A549 (cell line): ENCODE data around the gene CD99. TPM values are rescaled to one million over a fixed set of nuclear protein-coding genes. Genes with fewer than 3 reads are reported as not detected.
"Not testable (repeated sequence)": the region's sequence is repeated elsewhere in the genome, so short reads cannot be mapped to it uniquely, and the experiment has no call there.

ENCODE experiments used
- ATAC-seq, 2 experiments: fragments of 200-7000 bp in 1 of 2; fragments of >200 bp in 1 of 2; cut with Nextera tagmentation in 1 of 2; cut with Tn5 transposase in 1 of 2; 3 replicates each; pipeline versions ENCODE4 v1.8.0 to v1.9.1; 2018 to 2020; ENCODE audit warnings: mild to moderate bottlenecking in 1 of 2, moderate library complexity in 1 of 2
- CTCF ChIA-PET: fragments of 300-600 bp; sonication (Branson Sonifier 250); formaldehyde crosslinking; extraction: SDS; loops from one replicate; lab custom pipeline; 2021; ENCODE audit warnings: antibody characterized with exemption, inconsistent platforms; lab: Yijun Ruan, JAX
- POLR2A ChIA-PET: fragments of 350-600 bp; formaldehyde crosslinking; extraction: SDS; loops from one replicate; lab custom pipeline; 2021; ENCODE audit warnings: antibody characterized with exemption, inconsistent platforms; lab: Yijun Ruan, JAX
- DNase-seq, 2 experiments: peaks; one replicate each; pipeline versions ENCODE4 v3.0.0 to v3.0.0-alpha.2; 2011 to 2016; ENCODE audit warnings: low read depth in 1 of 2, low spot score in 1 of 2
- FAIRE-seq: peaks from 2 replicates; lab custom pipeline; 2011; peaks lifted over from hg19 to GRCh38; lab: Jason Lieb, UNC
- H3K27ac ChIP-seq, 2 experiments: fragments of >200 bp; sonication (Bioruptor Twin); formaldehyde crosslinking; 3 replicates each; pipeline ENCODE4 v1.5.1; 2016 to 2017
- H3K4me1 ChIP-seq: fragments of >200 bp; sonication (Bioruptor Twin); formaldehyde crosslinking; 3 replicates; pipeline ENCODE4 v1.6.1; 2016
- H3K4me2 ChIP-seq: fragments of >200 bp; sonication (Bioruptor Twin); formaldehyde crosslinking; 3 replicates; pipeline ENCODE4 v1.6.1; 2016
- H3K4me3 ChIP-seq: fragments of >200 bp; sonication (Bioruptor Twin); formaldehyde crosslinking; 3 replicates; pipeline ENCODE4 v1.5.1; 2016
- H3K9me3 ChIP-seq: fragments of >200 bp; sonication (Bioruptor Twin); formaldehyde crosslinking; 3 replicates; pipeline ENCODE4 v1.6.1; 2016
- ATOH8 ChIP-seq: fragments of 250-450 bp; sonication (Bioruptor Pico); IDR thresholded peaks from 2 replicates; pipeline ENCODE4 v1.5.0; 2020; ENCODE audit warnings: low read depth, mild to moderate bottlenecking, moderate library complexity
- CBX8 ChIP-seq: fragments of 200-600 bp; sonication (generic); IDR thresholded peaks from 2 replicates; pipeline ENCODE4 v1.6.1; 2016
- E2F6 ChIP-seq: IDR thresholded peaks from 2 replicates; pipeline ENCODE4 v1.6.1; 2012; ENCODE audit warnings: low read depth, borderline replicate concordance
- EHF ChIP-seq: fragments of 250-450 bp; sonication (Bioruptor Pico); IDR thresholded peaks from 2 replicates; pipeline ENCODE4 v1.5.0; 2020; ENCODE audit warnings: mild to moderate bottlenecking
- EP300 ChIP-seq, 2 experiments: fragments of >200 bp; sonication (Bioruptor Twin); formaldehyde crosslinking; IDR thresholded peaks; 2 replicates in 1 of 2; 3 replicates in 1 of 2; pipeline ENCODE4 v1.6.1; 2016 to 2017
- ESRRA ChIP-seq: fragments of 150-350 bp; IDR thresholded peaks from 2 replicates; pipeline ENCODE4 v1.6.1; 2014; ENCODE audit warnings: mild to moderate bottlenecking, low read length, borderline replicate concordance
- GATA3 ChIP-seq: IDR thresholded peaks from 2 replicates; pipeline ENCODE4 v1.6.1; 2012; ENCODE audit warnings: borderline replicate concordance
- KDM5A ChIP-seq: fragments of 200-600 bp; sonication (generic); IDR thresholded peaks from 2 replicates; pipeline ENCODE4 v1.6.1; 2016; ENCODE audit warnings: antibody characterized with exemption, mild to moderate bottlenecking
- MAX ChIP-seq: IDR thresholded peaks from 2 replicates; pipeline ENCODE4 v1.6.1; 2012
- MAZ ChIP-seq: fragments of 150-350 bp; IDR thresholded peaks from 2 replicates; pipeline ENCODE4 v1.6.1; 2014; ENCODE audit warnings: antibody characterized with exemption, low read depth, low read length, borderline replicate concordance
- POLR2A ChIP-seq: IDR thresholded peaks from 2 replicates; pipeline ENCODE4 v1.6.1; 2012; ENCODE audit warnings: mild to moderate bottlenecking, low read length
- POLR2AphosphoS2 ChIP-seq: conservative IDR thresholded peaks from 2 replicates; pipeline ENCODE4 v1.6.1; 2012; ENCODE audit warnings: low read length, improper control_type of control experiment, inconsistent platforms
- RCOR1 ChIP-seq: fragments of 150-350 bp; IDR thresholded peaks from 2 replicates; pipeline ENCODE4 v1.6.1; 2014; ENCODE audit warnings: antibody characterized with exemption, low read length, low read depth
- REST ChIP-seq: fragments of 200-600 bp; sonication (generic); IDR thresholded peaks from 2 replicates; pipeline ENCODE4 v1.6.1; 2016; ENCODE audit warnings: antibody characterized with exemption, mild to moderate bottlenecking, moderate library complexity
- TP53 ChIP-seq: fragments of 250-450 bp; sonication (Bioruptor Pico); IDR thresholded peaks from 2 replicates; pipeline ENCODE4 v1.5.0; 2021; ENCODE audit warnings: mild to moderate bottlenecking, moderate library complexity
- USF2 ChIP-seq: fragments of 450-650 bp; IDR thresholded peaks from 2 replicates; pipeline ENCODE4 v1.6.1; 2014; ENCODE audit warnings: antibody characterized with exemption
- WGBS: methylation state at CpG from one replicate; pipeline ENCODE4 v1.1.6; 2017; ENCODE audit errors: missing lambda C conversion rate; 5-methylcytosine and 5-hydroxymethylcytosine counted together
- polyA plus RNA-seq, 4 experiments: library from polyadenylated mRNA; depleted of rRNA in 3 of 4; stranded (reverse); fragments of >200 nt; fragmentation: RNase III in 1 of 4; extraction: RNeasy Plus Mini Kit Qiagen cat#74134 plus additional on column Dnase treatment in 1 of 4; gene quantifications; 2 replicates in 3 of 4; 3 replicates in 1 of 4; pipeline ENCODE4 v1.2.3, GENCODE V29; 2011 to 2017

CD99 gene
- polyA plus RNA-seq, 2 of the 4 experiments (the other 2 are of a cell fraction) = 136 to 172 TPM

- peak in 1 of 2 experiments; percentile 29; a peak in 1 of 6 replicates for ATAC-seq
- no peak for DNase-seq
- no peak for FAIRE-seq
- Histone ChIP-seq H3K27ac (no peak overlapping the region), H3K4me2 (no peak overlapping the region), H3K9me3 (no peaks in the 10 kb centered on the region), H3K4me3 (no peak overlapping the region), H3K4me1 (peaks cover 14% of the 10 kb centered on the region)
- WGBS = 91% methylated on average over 6 of the region's 6 CpGs
- ChIA-PET CTCF (no interaction called here), POLR2A (no interaction called here)
- TF ChIP-seq CBX8 (no peak), ATOH8 (no peak), POLR2AphosphoS2 (no peak), GATA3 (no peak), EP300 (IDR thresholded peaks at IDR 0.05) (no peak), POLR2A (no peak), USF2 (no peak), MAZ (no peak), RCOR1 (no peak), REST (no peak), E2F6 (no peak), MAX (no peak)
These were observed 19.0 kb upstream of the CD99 start for GRCh38 chrX:2672084-2672483.

- POLR2A ChIA-PET = no interaction called here
- ATAC-seq (no peak), DNase-seq (no peak), FAIRE-seq (no peak)
- 90% methylated on average over 12 of the region's 12 CpGs for WGBS
- H3K4me1 ChIP-seq = peaks cover 26% of the 10 kb centered on the region
- no peaks in the 10 kb centered on the region for H3K9me3 ChIP-seq
- H3K4me2 ChIP-seq = no peak overlapping the region
- TF ChIP-seq TP53 (CRISPR knock-in tag) (no peak), KDM5A (no peak), MAX (no peak), EHF (CRISPR knock-in tag) (no peak), ESRRA (no peak)
- no peak overlapping the region for H3K4me3 ChIP-seq
- CTCF ChIA-PET = no interaction called here
- no peak overlapping the region for H3K27ac ChIP-seq
These were observed 17.5 kb upstream of the CD99 start for GRCh38 chrX:2673611-2674010.

GRCh38 chrX:2675657-2676200 is 15.4 kb upstream of the CD99 start:
- H3K4me3 ChIP-seq, H3K9me3 ChIP-seq, ATAC-seq, POLR2A ChIA-PET, CTCF ChIA-PET, FAIRE-seq, DNase-seq: not testable (repeated sequence)
- peak overlapping the region; percentile 76; the same call in 2 of the 3 replicates for H3K4me2 ChIP-seq
- H3K4me1 ChIP-seq = peaks cover 32% of the 10 kb centered on the region
- peak overlapping the region in 1 of 2 experiments; percentile 60; a peak in 1 of 6 replicates for H3K27ac ChIP-seq
- 83% methylated on average over 7 of the region's 7 CpGs for WGBS
